Measurements from ENCODE around the gene OTUD5.

Gene OTUD5

DNA sequence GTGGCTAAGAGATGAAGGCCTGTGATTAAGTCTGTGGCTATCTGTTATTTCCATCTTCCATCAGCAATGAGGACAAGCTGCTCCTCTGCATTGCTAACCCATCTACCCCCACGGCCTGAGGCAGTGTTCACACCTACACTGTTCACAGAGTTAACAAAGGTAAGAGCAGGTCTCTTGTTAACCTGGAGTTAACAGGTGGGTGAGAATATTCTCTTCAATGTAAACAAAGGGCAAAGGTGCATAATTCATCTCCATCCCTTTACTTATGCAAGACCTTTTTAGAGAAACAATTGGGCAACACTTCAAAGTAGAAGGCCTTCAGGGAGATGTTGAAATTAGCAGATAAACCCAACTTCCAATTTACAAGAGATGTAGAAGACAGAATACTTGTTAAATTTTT is 48.8 kb downstream of the OTUD5 start:
- Histone ChIP-seq H3K9ac (ENCODE audit: low read depth, low read length) (no peak overlapping the region), H3K4me3 (ENCODE audit: low read length) (no peak overlapping the region), H3K27me3 (ENCODE audit: insufficient read depth, low read length) (no peaks in the 10 kb centered on the region), H3K36me3 (ENCODE audit: insufficient read depth, low read length) (peaks cover 34% of the 10 kb centered on the region), H3K9me3 (ENCODE audit: insufficient read depth, low read depth, low read length) (no peaks in the 10 kb centered on the region), H3K4me1 (ENCODE audit: insufficient read depth, low read length) (no peaks in the 10 kb centered on the region), H3K27ac (ENCODE audit: low read depth, low read length) (no peak overlapping the region)
- no CpG with 5 or more reads among the region's 1 CpG for WGBS

DNA sequence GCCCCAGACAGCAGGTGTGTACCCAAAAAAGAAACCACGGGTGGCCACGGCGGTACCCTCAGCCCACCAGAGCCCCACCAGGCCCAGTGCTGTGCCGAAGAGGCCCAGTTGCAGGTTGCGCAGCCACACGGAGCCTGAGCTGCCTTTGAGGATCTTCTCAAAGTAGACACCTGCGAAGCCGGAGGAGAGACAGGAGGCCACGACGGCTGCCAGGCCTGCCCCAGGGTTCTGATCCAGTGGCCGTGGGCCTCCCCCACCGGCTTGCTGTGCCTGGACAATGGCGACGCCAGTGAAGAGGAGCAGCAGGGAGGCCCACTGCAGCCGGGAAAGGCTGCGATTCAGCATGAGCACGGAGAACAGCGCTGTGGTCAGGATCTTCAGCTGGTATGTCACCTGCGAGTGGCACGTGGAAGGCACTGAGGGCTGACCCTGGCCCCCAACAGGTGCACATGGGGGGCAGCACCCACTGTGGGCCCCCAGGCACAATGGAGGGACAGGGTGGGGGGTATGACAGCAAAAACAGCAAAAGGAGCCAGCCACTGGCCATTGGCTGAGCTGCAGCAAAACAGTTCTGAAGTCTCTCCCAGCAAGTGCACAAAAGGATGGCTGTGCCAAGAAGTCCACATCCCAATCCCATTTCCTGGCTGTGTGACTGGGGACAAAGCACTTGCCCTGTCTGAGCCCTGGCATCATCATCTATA is 52.2 kb downstream of the OTUD5 start:
- Histone ChIP-seq H3K9me3 (ENCODE audit: insufficient read depth, low read depth, low read length) (no peaks in the 10 kb centered on the region), H3K4me3 (ENCODE audit: low read length) (no peak overlapping the region), H3K4me1 (ENCODE audit: insufficient read depth, low read length) (no peaks in the 10 kb centered on the region), H3K36me3 (ENCODE audit: insufficient read depth, low read length) (peaks cover 47% of the 10 kb centered on the region), H3K27ac (ENCODE audit: low read depth, low read length) (no peak overlapping the region), H3K9ac (ENCODE audit: low read depth, low read length) (no peak overlapping the region), H3K27me3 (ENCODE audit: insufficient read depth, low read length) (no peaks in the 10 kb centered on the region)
- WGBS, result 94% methylated on average over 20 of the region's 20 CpGs

DNA sequence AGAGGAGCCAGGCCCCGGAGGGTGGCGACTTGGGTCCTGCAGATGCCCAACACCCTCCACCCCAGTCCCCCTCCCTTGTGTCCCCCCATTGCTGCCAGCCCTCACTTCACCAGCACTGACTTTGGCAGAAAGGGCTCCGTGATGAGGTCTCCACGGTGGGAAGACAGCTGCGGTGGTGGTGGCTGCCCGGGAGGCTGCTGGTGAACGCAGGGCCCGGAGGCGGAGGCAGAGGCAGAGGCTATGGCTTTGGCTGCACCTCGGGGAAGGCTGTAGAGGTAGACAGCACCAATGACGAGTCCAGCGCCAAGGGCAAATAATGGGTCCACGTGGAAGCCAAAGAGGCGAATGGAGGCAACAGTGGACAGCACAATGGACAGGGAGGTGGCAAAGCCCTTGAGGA is 52.8 kb downstream of the OTUD5 start:
- Histone ChIP-seq H3K27ac (ENCODE audit: low read depth, low read length) (no peak overlapping the region), H3K4me3 (ENCODE audit: low read length) (no peak overlapping the region), H3K9me3 (ENCODE audit: insufficient read depth, low read depth, low read length) (no peaks in the 10 kb centered on the region), H3K36me3 (ENCODE audit: insufficient read depth, low read length) (peaks cover 48% of the 10 kb centered on the region), H3K9ac (ENCODE audit: low read depth, low read length) (no peak overlapping the region), H3K4me1 (ENCODE audit: insufficient read depth, low read length) (no peaks in the 10 kb centered on the region), H3K27me3 (ENCODE audit: insufficient read depth, low read length) (no peaks in the 10 kb centered on the region)
- 91% methylated on average over 14 of the region's 14 CpGs for WGBS

DNA sequence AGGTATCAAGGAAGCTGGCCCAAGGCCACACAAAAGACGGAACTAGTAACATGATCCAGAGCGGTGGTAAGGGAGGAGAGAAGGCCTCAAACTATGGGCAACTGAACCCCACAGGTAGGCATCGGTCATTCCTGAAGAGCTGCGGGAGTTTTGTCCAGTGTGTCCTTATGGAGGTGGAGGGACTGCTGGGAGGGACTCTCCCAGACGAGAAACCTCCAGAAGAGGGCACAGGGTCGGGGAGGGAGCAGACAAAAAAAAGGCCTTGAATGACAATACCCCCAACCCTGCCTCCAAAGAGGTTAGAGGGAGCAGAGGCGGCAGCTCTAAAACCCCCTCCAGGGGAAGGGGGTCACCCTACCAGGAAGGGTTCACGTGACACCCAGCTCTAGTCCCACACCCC is 53.2 kb downstream of the OTUD5 start:
- H3K36me3 ChIP-seq (ENCODE audit: insufficient read depth, low read length), result peaks cover 46% of the 10 kb centered on the region

DNA sequence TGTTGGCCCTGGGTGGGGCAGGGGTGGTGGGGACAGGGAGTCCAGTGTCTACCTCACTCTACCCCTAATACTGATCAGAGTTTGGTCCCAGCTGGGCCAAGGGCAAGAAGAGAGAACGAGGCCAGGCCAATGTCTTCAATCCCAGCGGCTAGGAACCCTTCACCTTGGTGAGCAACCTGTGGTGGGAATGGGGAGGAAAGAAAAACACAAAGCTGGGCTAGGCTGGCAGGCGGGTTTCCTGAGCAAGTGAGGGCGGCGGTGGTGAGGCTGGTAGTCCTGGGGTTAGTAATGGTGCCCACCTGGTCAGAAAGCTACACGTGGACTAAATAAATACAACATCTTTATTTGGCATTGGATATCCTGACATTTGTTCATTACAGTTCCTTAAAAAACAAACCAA is 54.1 kb downstream of the OTUD5 start:
- no peaks in the 10 kb centered on the region for H3K27me3 ChIP-seq (ENCODE audit: insufficient read depth, low read length)
- no peak overlapping the region for H3K4me3 ChIP-seq (ENCODE audit: low read length)
- no peaks in the 10 kb centered on the region for H3K9me3 ChIP-seq (ENCODE audit: insufficient read depth, low read depth, low read length)
- H3K27ac ChIP-seq (ENCODE audit: low read depth, low read length), result no peak overlapping the region
- no peaks in the 10 kb centered on the region for H3K4me1 ChIP-seq (ENCODE audit: insufficient read depth, low read length)
- 92% methylated on average over 3 of the region's 6 CpGs for WGBS
- H3K9ac ChIP-seq (ENCODE audit: low read depth, low read length), result no peak overlapping the region
- H3K36me3 ChIP-seq (ENCODE audit: insufficient read depth, low read length), result peaks cover 42% of the 10 kb centered on the region

More for the DNA sequence above, 53.2 kb downstream of the OTUD5 start:
- 79% methylated on average over 5 of the region's 8 CpGs for WGBS
- H3K4me1 ChIP-seq (ENCODE audit: insufficient read depth, low read length), result no peaks in the 10 kb centered on the region
- H3K9ac ChIP-seq (ENCODE audit: low read depth, low read length), result no peak overlapping the region
- H3K4me3 ChIP-seq (ENCODE audit: low read length), result no peak overlapping the region
- no peaks in the 10 kb centered on the region for H3K27me3 ChIP-seq (ENCODE audit: insufficient read depth, low read length)
- H3K9me3 ChIP-seq (ENCODE audit: insufficient read depth, low read depth, low read length), result no peaks in the 10 kb centered on the region
- H3K27ac ChIP-seq (ENCODE audit: low read depth, low read length), result no peak overlapping the region

DNA sequence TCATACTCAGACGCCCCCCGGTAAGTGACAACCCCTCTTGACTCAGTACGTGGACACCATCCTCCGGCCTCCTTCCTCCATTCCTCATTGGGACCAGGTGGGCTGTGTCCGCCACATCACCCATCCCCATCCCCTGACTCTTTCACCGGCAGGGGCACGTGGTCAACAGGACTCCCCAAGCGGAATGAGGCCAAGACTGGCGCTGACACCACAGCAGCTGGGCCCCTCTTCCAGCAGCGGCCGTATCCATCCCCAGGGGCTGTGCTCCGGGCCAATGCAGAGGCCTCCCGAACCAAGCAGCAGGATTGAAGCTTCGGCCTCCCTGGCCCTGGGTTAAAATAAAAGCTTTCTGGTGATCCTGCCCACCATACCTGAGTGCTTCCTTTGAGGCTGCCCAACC is 54.6 kb downstream of the OTUD5 start:
- Histone ChIP-seq H3K27me3 (ENCODE audit: insufficient read depth, low read length) (no peaks in the 10 kb centered on the region), H3K36me3 (ENCODE audit: insufficient read depth, low read length) (peaks cover 41% of the 10 kb centered on the region), H3K4me3 (ENCODE audit: low read length) (no peak overlapping the region), H3K9ac (ENCODE audit: low read depth, low read length) (no peak overlapping the region), H3K9me3 (ENCODE audit: insufficient read depth, low read depth, low read length) (no peaks in the 10 kb centered on the region), H3K27ac (ENCODE audit: low read depth, low read length) (no peak overlapping the region), H3K4me1 (ENCODE audit: insufficient read depth, low read length) (no peaks in the 10 kb centered on the region)
- 97% methylated on average over 14 of the region's 14 CpGs for WGBS

DNA sequence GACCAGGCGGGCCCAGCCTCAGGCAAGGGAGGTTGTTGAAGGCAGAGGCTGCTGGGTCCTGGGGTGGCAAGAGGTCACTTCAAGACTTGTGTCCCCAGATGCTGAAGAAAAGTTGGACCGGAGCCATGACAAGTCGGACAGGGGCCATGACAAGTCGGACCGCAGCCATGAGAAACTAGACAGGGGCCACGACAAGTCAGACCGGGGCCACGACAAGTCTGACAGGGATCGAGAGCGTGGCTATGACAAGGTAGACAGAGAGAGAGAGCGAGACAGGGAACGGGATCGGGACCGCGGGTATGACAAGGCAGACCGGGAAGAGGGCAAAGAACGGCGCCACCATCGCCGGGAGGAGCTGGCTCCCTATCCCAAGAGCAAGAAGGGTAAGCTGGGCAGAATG is 55.3 kb downstream of the OTUD5 start:
- peaks cover 41% of the 10 kb centered on the region for H3K36me3 ChIP-seq (ENCODE audit: insufficient read depth, low read length)
- H3K4me1 ChIP-seq (ENCODE audit: insufficient read depth, low read length), result no peaks in the 10 kb centered on the region
- no peak overlapping the region for H3K27ac ChIP-seq (ENCODE audit: low read depth, low read length)
- WGBS, result 96% methylated on average over 20 of the region's 20 CpGs
- H3K4me3 ChIP-seq (ENCODE audit: low read length), result no peak overlapping the region
- no peaks in the 10 kb centered on the region for H3K9me3 ChIP-seq (ENCODE audit: insufficient read depth, low read depth, low read length)
- no peaks in the 10 kb centered on the region for H3K27me3 ChIP-seq (ENCODE audit: insufficient read depth, low read length)
- no peak overlapping the region for H3K9ac ChIP-seq (ENCODE audit: low read depth, low read length)

DNA sequence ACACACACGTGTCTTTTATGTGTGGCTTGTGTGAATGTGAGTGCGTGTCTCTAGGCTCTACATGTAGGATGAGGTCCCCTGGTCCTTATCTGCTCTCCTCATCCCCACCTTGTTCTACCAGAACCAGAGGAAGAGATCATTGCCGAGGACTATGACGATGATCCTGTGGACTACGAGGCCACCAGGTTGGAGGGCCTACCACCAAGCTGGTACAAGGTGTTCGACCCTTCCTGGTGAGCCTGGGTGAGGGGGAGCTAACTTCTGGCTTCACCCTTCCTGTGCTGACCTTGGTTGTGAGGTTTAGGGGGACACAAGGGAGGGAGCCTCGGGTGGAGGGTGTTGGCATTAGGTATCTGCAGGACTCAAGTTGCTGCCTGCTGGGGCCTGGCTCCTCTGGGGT is 56.3 kb downstream of the OTUD5 start:
- H3K36me3 ChIP-seq (ENCODE audit: insufficient read depth, low read length), result peaks cover 40% of the 10 kb centered on the region
- no peak overlapping the region for H3K4me3 ChIP-seq (ENCODE audit: low read length)
- H3K9ac ChIP-seq (ENCODE audit: low read depth, low read length), result no peak overlapping the region
- WGBS, result 92% methylated on average over 5 of the region's 7 CpGs
- no peaks in the 10 kb centered on the region for H3K27me3 ChIP-seq (ENCODE audit: insufficient read depth, low read length)
- H3K27ac ChIP-seq (ENCODE audit: low read depth, low read length), result no peak overlapping the region
- H3K9me3 ChIP-seq (ENCODE audit: insufficient read depth, low read depth, low read length), result no peaks in the 10 kb centered on the region
- H3K4me1 ChIP-seq (ENCODE audit: insufficient read depth, low read length), result no peaks in the 10 kb centered on the region

DNA sequence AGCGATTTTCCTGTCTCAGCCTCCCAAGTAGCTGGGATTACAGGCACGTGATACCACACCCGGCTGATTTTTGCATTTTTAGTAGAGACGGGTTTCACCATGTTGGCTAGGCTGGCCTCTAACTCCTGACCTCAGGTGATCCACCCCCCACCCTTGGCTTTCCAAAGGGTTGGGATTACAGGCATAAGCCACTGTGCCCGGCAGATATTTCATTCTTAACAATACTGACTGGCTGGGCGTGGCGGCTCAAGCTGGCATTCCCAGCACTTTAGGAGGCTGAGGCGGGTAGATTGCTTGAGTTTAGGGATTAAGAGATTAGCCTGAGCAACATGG is 58.4 kb downstream of the OTUD5 start:
- no peaks in the 10 kb centered on the region for H3K4me1 ChIP-seq (ENCODE audit: insufficient read depth, low read length)
- WGBS, result 91% methylated on average over 7 of the region's 8 CpGs
- no peak overlapping the region for H3K4me3 ChIP-seq (ENCODE audit: low read length)
- H3K9ac ChIP-seq (ENCODE audit: low read depth, low read length), result no peak overlapping the region
- H3K27ac ChIP-seq (ENCODE audit: low read depth, low read length), result no peak overlapping the region
- no peaks in the 10 kb centered on the region for H3K27me3 ChIP-seq (ENCODE audit: insufficient read depth, low read length)
- peaks cover 37% of the 10 kb centered on the region for H3K36me3 ChIP-seq (ENCODE audit: insufficient read depth, low read length)
- H3K9me3 ChIP-seq (ENCODE audit: insufficient read depth, low read depth, low read length), result no peaks in the 10 kb centered on the region

DNA sequence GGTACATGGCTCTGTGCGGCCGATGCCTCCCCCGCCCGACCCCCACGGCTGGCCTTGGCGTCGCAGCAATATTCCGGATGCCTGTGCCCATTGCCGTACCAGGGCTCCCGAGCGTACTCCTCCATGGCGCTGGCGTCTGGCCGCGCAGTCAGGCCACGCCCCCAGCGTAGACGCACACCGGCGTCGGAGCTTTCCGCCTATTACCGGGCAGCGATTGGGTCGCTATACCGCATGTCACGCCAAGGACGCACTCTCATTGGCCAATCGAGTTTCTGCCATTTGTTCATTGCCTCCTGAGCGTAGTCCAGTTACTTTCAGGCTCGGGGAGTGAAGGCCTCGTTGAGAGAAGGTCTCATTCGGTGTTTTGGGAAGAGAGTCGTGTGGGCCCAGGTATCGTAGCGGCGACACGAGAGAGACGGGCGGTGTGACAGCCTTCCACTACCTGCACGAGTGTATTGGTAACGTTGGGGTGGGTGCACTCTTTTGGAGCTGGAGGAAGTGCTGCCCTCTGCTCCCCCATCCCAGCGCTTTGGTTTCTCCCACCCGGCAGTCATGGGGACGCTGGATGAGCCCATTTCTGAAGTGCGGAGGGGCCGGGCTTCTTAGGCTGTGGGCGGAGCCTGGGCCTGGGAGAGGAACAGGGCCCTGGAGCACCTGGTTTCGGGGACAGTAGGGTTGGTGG is 59.6 kb downstream of the OTUD5 start, which contains the start of the genes PQBP1 and TIMM17B:
TSS of gene PQBP1 (plus strand) at position 306 of the 682 bp plus-strand sequence. CDS start 580 bp downstream, outside the sequence.
TSS of gene TIMM17B (minus strand) at position 144 of the 682 bp plus-strand sequence. CDS start at position 125, 19 bp downstream.
- Histone ChIP-seq H3K36me3 (ENCODE audit: insufficient read depth, low read length) (peaks cover 34% of the 10 kb centered on the region), H3K27me3 (ENCODE audit: insufficient read depth, low read length) (no peaks in the 10 kb centered on the region)
- WGBS, result under 1% methylated on average over 48 of the region's 49 CpGs

DNA sequence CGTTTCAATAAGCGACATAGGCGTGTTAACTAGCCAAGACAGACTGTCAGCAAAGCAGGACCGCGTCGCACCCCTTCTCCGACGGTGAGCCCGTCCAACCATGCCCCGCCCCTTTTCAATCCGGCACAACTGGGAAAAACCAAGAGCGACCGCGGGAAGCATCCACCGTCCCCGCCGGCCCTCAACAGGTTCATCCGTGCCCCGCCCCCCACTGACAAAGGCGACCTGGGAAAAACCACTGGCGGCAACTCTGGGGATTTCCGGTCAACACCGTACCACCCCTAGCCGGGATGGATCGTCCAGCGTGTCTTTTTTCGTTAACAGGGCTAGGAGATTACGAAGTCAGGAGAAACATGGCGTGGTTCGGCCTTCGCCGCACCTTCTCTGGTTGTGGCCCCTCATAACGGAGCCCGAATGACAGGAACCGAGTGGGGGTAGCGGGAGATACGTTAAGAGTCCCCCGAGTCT is 60.2 kb downstream of the OTUD5 start:
- no peaks in the 10 kb centered on the region for H3K9me3 ChIP-seq (ENCODE audit: insufficient read depth, low read depth, low read length)
- H3K36me3 ChIP-seq (ENCODE audit: insufficient read depth, low read length), result peaks cover 31% of the 10 kb centered on the region
- under 1% methylated on average over 38 of the region's 38 CpGs for WGBS
- H3K4me1 ChIP-seq (ENCODE audit: insufficient read depth, low read length), result no peaks in the 10 kb centered on the region
- no peaks in the 10 kb centered on the region for H3K27me3 ChIP-seq (ENCODE audit: insufficient read depth, low read length)
- H3K4me3 ChIP-seq (ENCODE audit: low read length), result peak overlapping the region; percentile 96
- peak overlapping the region; percentile 99 for H3K27ac ChIP-seq (ENCODE audit: low read depth, low read length)
- H3K9ac ChIP-seq (ENCODE audit: low read depth, low read length), result peak overlapping the region; percentile 95

More for the DNA sequence above, 59.6 kb downstream of the OTUD5 start, which contains the start of the genes PQBP1 and TIMM17B:
- Histone ChIP-seq H3K9me3 (ENCODE audit: insufficient read depth, low read depth, low read length) (no peaks in the 10 kb centered on the region), H3K9ac (ENCODE audit: low read depth, low read length) (peak within 1 kb of the TSS; percentile 95), H3K4me1 (ENCODE audit: insufficient read depth, low read length) (no peaks in the 10 kb centered on the region), H3K27ac (ENCODE audit: low read depth, low read length) (peak within 1 kb of the TSS; percentile 99), H3K4me3 (ENCODE audit: low read length) (peak within 1 kb of the TSS; percentile 96)

Data from HUES64 (cell line).